ENCODE data around the gene FHL5.

FHL5 gene

GRCh38 chr6:96608074-96608473 is 45.1 kb downstream of the FHL5 start:
- no peak overlapping the region for H3K4me3 ChIP-seq (ENCODE audit: low read length)
- no peak for DNase-seq (ENCODE audit: low read depth)
- no peak for TF ChIP-seq CTCF (IDR thresholded peaks at IDR 0.05; ENCODE audit: insufficient read depth, low read depth, low read length, missing control alignments)

GRCh38 chr6:96610019-96610418 is 47.1 kb downstream of the FHL5 start:
- TF ChIP-seq CTCF (IDR thresholded peaks at IDR 0.05; ENCODE audit: insufficient read depth, low read depth, low read length, missing control alignments) = no peak
- no peak overlapping the region for H3K4me3 ChIP-seq (ENCODE audit: low read length)
- DNase-seq (ENCODE audit: low read depth) = no peak

GRCh38 chr6:96611342-96611991 is 48.5 kb downstream of the FHL5 start:
- TF ChIP-seq CTCF (IDR thresholded peaks at IDR 0.05; ENCODE audit: insufficient read depth, low read depth, low read length, missing control alignments) = no peak
- DNase-seq (ENCODE audit: low read depth) = no peak
- H3K4me3 ChIP-seq (ENCODE audit: low read length) = no peak overlapping the region

- no peak for TF ChIP-seq CTCF (IDR thresholded peaks at IDR 0.05; ENCODE audit: insufficient read depth, low read depth, low read length, missing control alignments)
- H3K4me3 ChIP-seq (ENCODE audit: low read length) = no peak overlapping the region
- DNase-seq (ENCODE audit: low read depth) = peak; percentile 1
Measured at GRCh38 chr6:96613291-96613999, 50.5 kb downstream of the FHL5 start.

- no peak overlapping the region for H3K4me3 ChIP-seq (ENCODE audit: low read length)
- DNase-seq (ENCODE audit: low read depth) = no peak
- TF ChIP-seq CTCF (IDR thresholded peaks at IDR 0.05; ENCODE audit: insufficient read depth, low read depth, low read length, missing control alignments) = no peak
Measured at GRCh38 chr6:96620851-96621250, 57.9 kb downstream of the FHL5 start.

GRCh38 chr6:96621983-96622382 is 59.1 kb downstream of the FHL5 start:
- no peak for TF ChIP-seq CTCF (IDR thresholded peaks at IDR 0.05; ENCODE audit: insufficient read depth, low read depth, low read length, missing control alignments)
- DNase-seq (ENCODE audit: low read depth) = no peak
- no peak overlapping the region for H3K4me3 ChIP-seq (ENCODE audit: low read length)

GRCh38 chr6:96624957-96625356 is 62.0 kb downstream of the FHL5 start:
- no peak overlapping the region for H3K4me3 ChIP-seq (ENCODE audit: low read length)
- TF ChIP-seq CTCF (IDR thresholded peaks at IDR 0.05; ENCODE audit: insufficient read depth, low read depth, low read length, missing control alignments) = no peak
- no peak for DNase-seq (ENCODE audit: low read depth)
